AG04450 (cell line): ENCODE results near the gene EPO. TPM values are rescaled to one million over a fixed set of nuclear protein-coding genes. Genes with fewer than 3 reads are reported as not detected.
"Not testable (repeated sequence)": the region's sequence is repeated elsewhere in the genome, so short reads cannot be mapped to it uniquely, and the experiment has no call there.

Experiments used
- CTCF ChIA-PET: fragments of 300-600, 350-600 bp; formaldehyde crosslinking; extraction: SDS; loops from one replicate; lab custom pipeline; 2022; ENCODE audit warnings: antibody characterized with exemption, inconsistent platforms; lab: Charles Lee
- POLR2A ChIA-PET: fragments of 350-600 bp; formaldehyde crosslinking; extraction: SDS; loops from one replicate; lab custom pipeline; 2021; ENCODE audit warnings: antibody characterized with exemption, inconsistent platforms; lab: Yijun Ruan, JAX
- DNase-seq: peaks from one replicate; pipeline ENCODE4 v3.0.0-alpha.2; 2011; ENCODE audit warnings: low read depth, low spot score
- H3K27ac ChIP-seq: one replicate; pipeline ENCODE4 v1.5.1; 2012; ENCODE audit warnings: low read depth, low read length, control low read depth
- H3K27me3 ChIP-seq: one replicate; pipeline ENCODE4 v1.6.0; 2012; ENCODE audit warnings: low read length; ENCODE audit not compliant: control insufficient read depth, insufficient read depth
- H3K4me3 ChIP-seq: 2 replicates; pipeline ENCODE4 v1.5.1; 2011; ENCODE audit warnings: mild to moderate bottlenecking, low read depth, low read length, control low read depth
- H3K9me3 ChIP-seq: 2 replicates; pipeline ENCODE4 v1.5.1; 2012; ENCODE audit warnings: low read length; ENCODE audit not compliant: control insufficient read depth, insufficient read depth
- polyA plus RNA-seq: library from polyadenylated mRNA; depleted of rRNA; stranded (reverse); fragments of >200 nt; gene quantifications from 2 replicates; pipeline ENCODE4 v1.2.3, GENCODE V29; 2011
- TF ChIP-seq, protein P1 (sequence below): IDR thresholded peaks from 2 replicates; pipeline ENCODE4 v1.5.1; 2011; ENCODE audit warnings: low read depth, low read length, control low read depth, inconsistent platforms

The EPO gene
- polyA plus RNA-seq, 1 experiment, result not detected

DNA sequence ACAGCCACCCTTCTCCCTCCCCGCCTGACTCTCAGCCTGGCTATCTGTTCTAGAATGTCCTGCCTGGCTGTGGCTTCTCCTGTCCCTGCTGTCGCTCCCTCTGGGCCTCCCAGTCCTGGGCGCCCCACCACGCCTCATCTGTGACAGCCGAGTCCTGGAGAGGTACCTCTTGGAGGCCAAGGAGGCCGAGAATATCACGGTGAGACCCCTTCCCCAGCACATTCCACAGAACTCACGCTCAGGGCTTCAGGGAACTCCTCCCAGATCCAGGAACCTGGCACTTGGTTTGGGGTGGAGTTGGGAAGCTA lies 1.2 kb downstream of the EPO start:
- no peak overlapping the region for H3K4me3 ChIP-seq
- TF ChIP-seq, protein P1, sequence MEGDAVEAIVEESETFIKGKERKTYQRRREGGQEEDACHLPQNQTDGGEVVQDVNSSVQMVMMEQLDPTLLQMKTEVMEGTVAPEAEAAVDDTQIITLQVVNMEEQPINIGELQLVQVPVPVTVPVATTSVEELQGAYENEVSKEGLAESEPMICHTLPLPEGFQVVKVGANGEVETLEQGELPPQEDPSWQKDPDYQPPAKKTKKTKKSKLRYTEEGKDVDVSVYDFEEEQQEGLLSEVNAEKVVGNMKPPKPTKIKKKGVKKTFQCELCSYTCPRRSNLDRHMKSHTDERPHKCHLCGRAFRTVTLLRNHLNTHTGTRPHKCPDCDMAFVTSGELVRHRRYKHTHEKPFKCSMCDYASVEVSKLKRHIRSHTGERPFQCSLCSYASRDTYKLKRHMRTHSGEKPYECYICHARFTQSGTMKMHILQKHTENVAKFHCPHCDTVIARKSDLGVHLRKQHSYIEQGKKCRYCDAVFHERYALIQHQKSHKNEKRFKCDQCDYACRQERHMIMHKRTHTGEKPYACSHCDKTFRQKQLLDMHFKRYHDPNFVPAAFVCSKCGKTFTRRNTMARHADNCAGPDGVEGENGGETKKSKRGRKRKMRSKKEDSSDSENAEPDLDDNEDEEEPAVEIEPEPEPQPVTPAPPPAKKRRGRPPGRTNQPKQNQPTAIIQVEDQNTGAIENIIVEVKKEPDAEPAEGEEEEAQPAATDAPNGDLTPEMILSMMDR, result no peak
- peaks cover 22% of the 10 kb centered on the region for H3K9me3 ChIP-seq
- ChIA-PET POLR2A (no interaction called here), CTCF (interaction anchor here (0.6 to 3.9 kb wide), 2 partner anchors 106 to 130 kb away, joined by 3 to 37 read pairs; partner anchors contain the start of genes EPHB4 and SLC12A9)
- DNase-seq, result no peak
- no peak overlapping the region for H3K27ac ChIP-seq
- peaks cover 52% of the 10 kb centered on the region for H3K27me3 ChIP-seq

DNA sequence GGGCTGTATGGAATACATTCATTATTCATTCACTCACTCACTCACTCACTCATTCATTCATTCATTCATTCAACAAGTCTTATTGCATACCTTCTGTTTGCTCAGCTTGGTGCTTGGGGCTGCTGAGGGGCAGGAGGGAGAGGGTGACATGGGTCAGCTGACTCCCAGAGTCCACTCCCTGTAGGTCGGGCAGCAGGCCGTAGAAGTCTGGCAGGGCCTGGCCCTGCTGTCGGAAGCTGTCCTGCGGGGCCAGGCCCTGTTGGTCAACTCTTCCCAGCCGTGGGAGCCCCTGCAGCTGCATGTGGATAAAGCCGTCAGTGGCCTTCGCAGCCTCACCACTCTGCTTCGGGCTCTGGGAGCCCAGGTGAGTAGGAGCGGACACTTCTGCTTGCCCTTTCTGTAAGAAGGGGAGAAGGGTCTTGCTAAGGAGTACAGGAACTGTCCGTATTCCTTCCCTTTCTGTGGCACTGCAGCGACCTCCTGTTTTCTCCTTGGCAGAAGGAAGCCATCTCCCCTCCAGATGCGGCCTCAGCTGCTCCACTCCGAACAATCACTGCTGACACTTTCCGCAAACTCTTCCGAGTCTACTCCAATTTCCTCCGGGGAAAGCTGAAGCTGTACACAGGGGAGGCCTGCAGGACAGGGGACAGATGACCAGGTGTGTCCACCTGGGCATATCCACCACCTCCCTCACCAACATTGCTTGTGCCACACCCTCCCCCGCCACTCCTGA lies 2.4 kb downstream of the EPO start:
- CTCF ChIA-PET, result interaction anchor here (0.6 to 3.9 kb wide), 4 partner anchors 17 to 265 kb away, joined by 3 to 37 read pairs (median 7); partner anchors contain the start of genes MOSPD3, POP7 and SLC12A9
- Histone ChIP-seq H3K27ac (no peak overlapping the region), H3K27me3 (peaks cover 51% of the 10 kb centered on the region), H3K9me3 (peaks cover 17% of the 10 kb centered on the region), H3K4me3 (no peak overlapping the region)
- TF ChIP-seq, protein P1, result no peak
- POLR2A ChIA-PET, result no interaction called here
- DNase-seq, result no peak

DNA sequence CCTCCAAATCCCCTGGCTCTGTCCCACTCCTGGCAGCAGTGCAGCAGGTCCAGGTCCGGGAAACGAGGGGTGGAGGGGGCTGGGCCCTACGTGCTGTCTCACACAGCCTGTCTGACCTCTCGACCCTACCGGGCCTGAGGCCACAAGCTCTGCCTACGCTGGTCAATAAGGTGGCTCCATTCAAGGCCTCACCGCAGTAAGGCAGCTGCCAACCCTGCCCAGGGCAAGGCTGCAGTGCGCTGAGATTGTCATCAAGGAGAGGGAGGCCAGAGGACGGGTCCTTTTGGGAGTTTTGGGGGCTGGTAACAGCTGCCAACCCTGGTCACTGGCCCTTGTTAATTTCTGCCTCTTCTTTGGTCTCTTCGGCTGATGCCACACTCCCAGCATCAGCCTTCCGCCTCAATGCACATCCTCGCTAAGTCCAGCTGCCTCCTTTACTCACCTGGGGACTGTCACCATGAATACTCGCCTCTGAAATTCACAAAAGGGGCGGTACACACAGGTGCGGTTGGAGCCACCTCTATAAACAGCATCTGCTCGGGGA lies 3.5 kb downstream of the EPO start:
- TF ChIP-seq, protein P1, result no peak
- DNase-seq, result no peak

DNA sequence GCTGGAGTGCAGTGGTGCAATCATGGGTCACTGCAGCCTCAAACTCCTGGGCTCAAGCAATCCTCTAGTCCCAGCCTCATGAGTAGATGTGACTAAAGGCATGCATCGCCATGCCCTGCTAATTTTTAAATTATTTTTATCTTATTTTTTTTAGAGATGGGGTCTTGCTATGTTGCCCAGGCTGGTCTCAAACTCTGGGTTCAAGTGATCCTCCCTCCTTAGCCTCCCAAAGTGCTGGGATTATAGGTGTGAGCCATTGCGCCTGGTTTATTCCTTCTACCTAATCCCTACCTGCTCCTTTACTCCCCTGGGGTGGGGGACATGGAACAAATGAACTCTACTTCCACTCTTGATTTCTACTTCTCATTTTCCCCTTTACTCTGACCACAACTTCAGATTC lies 4.1 kb downstream of the EPO start:
- DNase-seq, H3K9me3 ChIP-seq, POLR2A ChIA-PET, H3K27ac ChIP-seq, H3K4me3 ChIP-seq: not testable (repeated sequence)
- CTCF ChIA-PET, result interaction anchor here (0.8 to 0.9 kb wide), 2 partner anchors 8 to 50 kb away, joined by 3 read pairs; no protein-coding TSS in a partner anchor
- peaks cover 50% of the 10 kb centered on the region for H3K27me3 ChIP-seq

More for the DNA sequence above, 3.5 kb downstream of the EPO start:
- Histone ChIP-seq H3K9me3 (peaks cover 9% of the 10 kb centered on the region), H3K27me3 (peaks cover 54% of the 10 kb centered on the region), H3K27ac (no peak overlapping the region), H3K4me3 (no peak overlapping the region)
- POLR2A ChIA-PET, result no interaction called here
- CTCF ChIA-PET, result no interaction called here

DNA sequence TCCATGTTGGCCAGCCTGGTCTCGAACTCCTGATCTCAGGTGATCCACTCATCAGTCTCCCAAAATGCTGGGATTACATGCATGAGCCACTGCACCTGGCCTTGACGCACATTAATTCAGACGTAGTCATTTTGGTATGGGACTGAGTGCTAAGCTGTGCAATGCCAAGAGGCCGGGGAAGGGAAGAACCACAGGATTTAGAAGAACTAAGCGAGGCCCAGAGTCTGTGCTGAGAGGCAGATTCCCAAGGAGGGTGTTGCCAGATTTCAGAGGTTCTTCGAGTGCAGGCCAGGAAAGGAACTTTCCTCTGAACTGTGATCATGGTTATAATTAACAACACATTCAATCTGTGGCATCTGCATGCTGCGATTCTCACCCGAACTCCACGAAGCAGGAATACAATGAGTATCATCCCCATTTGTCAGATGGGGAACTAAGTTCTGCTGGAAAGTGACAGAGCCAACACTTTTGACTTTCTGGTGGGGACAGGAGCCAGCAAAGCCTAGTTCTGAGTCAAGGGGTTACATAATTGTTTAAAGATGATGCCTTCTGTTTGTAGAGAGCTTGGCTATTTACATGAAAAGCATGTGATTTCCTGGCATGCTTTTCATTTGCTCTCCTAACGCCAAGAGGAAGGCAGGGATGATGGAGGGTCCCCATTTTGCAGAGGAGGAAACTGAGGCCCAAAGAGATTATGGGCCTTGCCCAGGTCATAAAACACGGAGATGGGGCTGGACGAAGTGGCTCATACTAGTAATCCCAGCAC lies 6.9 kb downstream of the EPO start:
- ChIA-PET POLR2A (no interaction called here), CTCF (interaction anchor here (0.9 to 2.1 kb wide), 2 partner anchors 101 to 124 kb away, joined by 3 to 7 read pairs; no protein-coding TSS in a partner anchor)
- no peak for DNase-seq
- no peak overlapping the region for H3K4me3 ChIP-seq
- TF ChIP-seq, protein P1, result no peak
- peaks cover 31% of the 10 kb centered on the region for H3K27me3 ChIP-seq
- no peaks in the 10 kb centered on the region; the same call in 1 of the 2 replicates for H3K9me3 ChIP-seq
- peak overlapping the region; percentile 62 for H3K27ac ChIP-seq
